Measurements from ENCODE around the gene UBE2V1. TPM values are rescaled to one million over a fixed set of nuclear protein-coding genes. Genes with fewer than 3 reads are reported as not detected.
A peak's percentile ranks its signal among the peaks of the same experiment; 100 is the strongest.

Gene UBE2V1
- total and polyA plus RNA-seq, 2 donors (not counting 3 experiments of a cell fraction or from before 2014, with no cell fraction given) = 145 to 156 TPM

- Histone ChIP-seq H3K9me1 (replicated peaks; ENCODE audit: control insufficient read depth, extremely low read depth, insufficient read depth, low read length) (no peaks in the 10 kb centered on the region), H2AFZ (ENCODE audit: low read depth, low read length) (peak overlapping the region; percentile 13), H3K36me3 (ENCODE audit: control insufficient read depth in 2 of 2, extremely low read depth in 1 of 2, insufficient read depth in 2 of 2, low read length in 2 of 2) (no peaks in the 10 kb centered on the region), H3K9ac (replicated peaks; ENCODE audit: extremely low read depth, insufficient read depth, low read length) (peak overlapping the region; percentile 84), H3K4me2 (ENCODE audit: insufficient read depth, low read length) (no peak overlapping the region), H3K4me3 (replicated peaks in 1 of 3; ENCODE audit: insufficient read depth in 1 of 3, low read depth in 1 of 3, low read length in 3 of 3) (no peak overlapping the region), H4K20me1 (replicated peaks; ENCODE audit: control insufficient read depth, extremely low read depth, insufficient read depth, low read length) (no peaks in the 10 kb centered on the region), H3K9me3 (replicated peaks; ENCODE audit: control insufficient read depth, insufficient read depth, low read length) (no peaks in the 10 kb centered on the region), H3K27ac (ENCODE audit: insufficient read depth, low read depth, low read length) (peak overlapping the region; percentile 97), H3K27me3 (ENCODE audit: control insufficient read depth in 2 of 2, insufficient read depth in 2 of 2, low read length in 2 of 2) (no peaks in the 10 kb centered on the region), H3K4me1 (ENCODE audit: control insufficient read depth, extremely low read depth, insufficient read depth, low read length) (peaks cover 46% of the 10 kb centered on the region), H3K79me2 (ENCODE audit: control insufficient read depth, insufficient read depth, low read length) (no peaks in the 10 kb centered on the region)
- DNase-seq (ENCODE audit: low read depth, low spot score) (no peak), FAIRE-seq (peak; percentile 8)
- dilution Hi-C loops (cut with MboI; ENCODE audit: extremely low pct_ligation_motif_present, low sequenced_read_pairs) = no loop called here
- ChIA-PET CTCF (interaction anchor here (1.0 to 3.3 kb wide), 4 partner anchors 13 to 54 kb away, joined by 3 to 18 read pairs (median 4); no protein-coding TSS in a partner anchor), POLR2A (interaction anchor here (2.1 kb wide), 1 partner anchor 49 kb away, joined by 13 read pairs; the partner anchor contains the start of gene SNAI1)
- intact Hi-C loops (cut with micrococcal nuclease) = loop anchor here (5.0 to 10.0 kb wide), 2 partner anchors 34 to 468 kb away; partner anchors contain the start of gene PTGIS
- TF ChIP-seq CTCF (IDR thresholded peaks at IDR 0.05; ENCODE audit: extremely low read depth in 1 of 2, insufficient read depth in 1 of 2, low read depth in 1 of 2, low read length in 2 of 2) = no peak
- no peak for TF ChIP-seq MAX (IDR thresholded peaks at IDR 0.05; ENCODE audit: insufficient read depth, insufficient read length)
- no peak for TF ChIP-seq GATA2 (IDR thresholded peaks at IDR 0.05; ENCODE audit: insufficient read depth, insufficient read length, low read depth, low read length)
- no peak for TF ChIP-seq JUN (IDR thresholded peaks at IDR 0.05; ENCODE audit: borderline replicate concordance, insufficient read depth, insufficient read length, low read depth)
- no peak for TF ChIP-seq FOS (IDR thresholded peaks at IDR 0.05; ENCODE audit: borderline replicate concordance, insufficient read depth, low read length)
- TF ChIP-seq EZH2 (IDR thresholded peaks at IDR 0.05; ENCODE audit: borderline replicate concordance, low read depth, low read length, severe bottlenecking) = no peak
- TF ChIP-seq POLR2AphosphoS5 (IDR thresholded peaks at IDR 0.05; ENCODE audit: insufficient read depth, low read depth, low read length) = no peak
- no peak for TF ChIP-seq MYC (IDR thresholded peaks at IDR 0.05; ENCODE audit: low read depth, low read length)
- BruUV-seq (replicated peaks) = TSS peak; percentile 69
Observed at GRCh38 chr20:50032955-50033666, 79.8 kb downstream of the UBE2V1 start.

Other genes with a start within 250 kb of the UBE2V1 start
- 6.1 TPM in 2 replicates for gene SPATA2, start 197.6 kb downstream of the UBE2V1 start, total RNA-seq
- 4.9 and 6.1 TPM in 2 replicates for gene SPATA2, start 197.6 kb downstream of the UBE2V1 start, polyA plus RNA-seq
- gene RNF114, start 176.8 kb downstream of the UBE2V1 start, total RNA-seq = 41.6 and 45.8 TPM in 2 replicates
- 54.6 and 81.7 TPM in 2 replicates for gene RNF114, start 176.8 kb downstream of the UBE2V1 start, polyA plus RNA-seq
- 13.4 and 14.5 TPM in 2 replicates for gene SNAI1, start 130.2 kb downstream of the UBE2V1 start, total RNA-seq
- 10.8 and 11.5 TPM in 2 replicates for gene SNAI1, start 130.2 kb downstream of the UBE2V1 start, polyA plus RNA-seq
- 62.7 and 71.9 TPM in 2 replicates for gene PEDS1, start 40.6 kb upstream of the UBE2V1 start, total RNA-seq
- 131 and 182 TPM in 2 replicates for gene PEDS1, start 40.6 kb upstream of the UBE2V1 start, polyA plus RNA-seq
- 8.9 and 11.4 TPM in 2 replicates for gene CEBPB, start 77.7 kb upstream of the UBE2V1 start, total RNA-seq
- gene CEBPB, start 77.7 kb upstream of the UBE2V1 start, polyA plus RNA-seq = 3.7 and 4.6 TPM in 2 replicates

All from endothelial cell of umbilical vein (primary cell).